Type B pancreatic cell (in vitro differentiated cells): ENCODE results near the gene PKIB. TPM values are rescaled to one million over a fixed set of nuclear protein-coding genes. Genes with fewer than 3 reads are reported as not detected.

ENCODE experiments used
- DNase-seq: peaks from one replicate; pipeline ENCODE4 v3.0.0; 2021; ENCODE audit warnings: mixed read lengths; ENCODE audit not compliant: unreplicated experiment; ENCODE audit errors: extremely low spot score
- H3K27ac Mint-ChIP-seq: 2 replicates; pipeline ENCODE4 v1.8.0; 2021; ENCODE audit warnings: mild to moderate bottlenecking, mixed read lengths
- H3K27me3 Mint-ChIP-seq: 2 replicates; pipeline ENCODE4 v1.8.0; 2021; ENCODE audit warnings: mixed read lengths
- H3K36me3 Mint-ChIP-seq: 2 replicates; pipeline ENCODE4 v1.8.0; 2021; ENCODE audit warnings: mixed read lengths
- H3K4me1 Mint-ChIP-seq: one replicate; pipeline ENCODE4 v1.8.0; 2021; ENCODE audit warnings: mixed read lengths; ENCODE audit not compliant: unreplicated experiment
- H3K4me3 Mint-ChIP-seq: 2 replicates; pipeline ENCODE4 v1.8.0; 2021; ENCODE audit warnings: mild to moderate bottlenecking, mixed read lengths
- H3K9me3 Mint-ChIP-seq: 2 replicates; pipeline ENCODE4 v1.8.0; 2021; ENCODE audit warnings: mixed read lengths
- total RNA-seq: library from RNA; stranded (reverse); gene quantifications from 2 replicates; pipeline ENCODE4 v1.2.1, GENCODE V29; 2021; ENCODE audit warnings: low replicate concordance
- TF ChIP-seq, protein P1 (sequence below): fragments of 200-600 bp; sonication (generic); conservative IDR thresholded peaks from 2 replicates; pipeline ENCODE4 v1.5.0; 2021; ENCODE audit warnings: antibody characterized with exemption, mild to moderate bottlenecking

Gene PKIB
- total RNA-seq, 1 donor from 2014 or later: 31.7 TPM

- Mint-ChIP-seq H3K9me3 (peaks cover 5% of the 10 kb centered on the region), H3K4me3 (no peak overlapping the region), H3K36me3 (peaks cover 4% of the 10 kb centered on the region), H3K27ac (no peak overlapping the region), H3K4me1 (no peaks in the 10 kb centered on the region), H3K27me3 (no peaks in the 10 kb centered on the region)
- no peak for DNase-seq
- TF ChIP-seq, protein P1, sequence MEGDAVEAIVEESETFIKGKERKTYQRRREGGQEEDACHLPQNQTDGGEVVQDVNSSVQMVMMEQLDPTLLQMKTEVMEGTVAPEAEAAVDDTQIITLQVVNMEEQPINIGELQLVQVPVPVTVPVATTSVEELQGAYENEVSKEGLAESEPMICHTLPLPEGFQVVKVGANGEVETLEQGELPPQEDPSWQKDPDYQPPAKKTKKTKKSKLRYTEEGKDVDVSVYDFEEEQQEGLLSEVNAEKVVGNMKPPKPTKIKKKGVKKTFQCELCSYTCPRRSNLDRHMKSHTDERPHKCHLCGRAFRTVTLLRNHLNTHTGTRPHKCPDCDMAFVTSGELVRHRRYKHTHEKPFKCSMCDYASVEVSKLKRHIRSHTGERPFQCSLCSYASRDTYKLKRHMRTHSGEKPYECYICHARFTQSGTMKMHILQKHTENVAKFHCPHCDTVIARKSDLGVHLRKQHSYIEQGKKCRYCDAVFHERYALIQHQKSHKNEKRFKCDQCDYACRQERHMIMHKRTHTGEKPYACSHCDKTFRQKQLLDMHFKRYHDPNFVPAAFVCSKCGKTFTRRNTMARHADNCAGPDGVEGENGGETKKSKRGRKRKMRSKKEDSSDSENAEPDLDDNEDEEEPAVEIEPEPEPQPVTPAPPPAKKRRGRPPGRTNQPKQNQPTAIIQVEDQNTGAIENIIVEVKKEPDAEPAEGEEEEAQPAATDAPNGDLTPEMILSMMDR: no peak
Observed at GRCh38 chr6:122648726-122649125, 38.5 kb downstream of the PKIB start.

DNA sequence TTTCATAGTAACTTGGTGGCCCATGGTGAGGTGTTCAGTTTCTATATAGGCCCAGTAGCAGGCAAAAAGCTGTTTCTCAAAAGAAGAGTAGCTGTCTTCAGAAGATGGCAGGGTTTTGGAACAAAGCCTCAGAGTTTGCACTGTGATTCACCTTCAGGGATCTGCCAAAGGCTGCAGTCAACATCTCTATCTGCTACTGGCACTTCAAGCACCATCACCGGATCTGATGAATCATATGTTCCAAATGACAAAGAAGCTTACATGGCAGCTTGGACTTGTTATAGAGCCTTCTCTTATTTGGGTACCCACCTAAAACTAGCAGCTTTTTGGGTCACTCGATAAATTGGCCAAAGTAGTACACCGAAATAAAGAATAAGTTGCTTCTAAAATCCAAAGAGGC lies 39.5 kb downstream of the PKIB start:
- no peaks in the 10 kb centered on the region for H3K4me1 Mint-ChIP-seq
- H3K36me3 Mint-ChIP-seq: peaks cover 4% of the 10 kb centered on the region
- no peak overlapping the region for H3K27ac Mint-ChIP-seq
- no peak overlapping the region for H3K4me3 Mint-ChIP-seq
- DNase-seq: no peak
- peaks cover 5% of the 10 kb centered on the region for H3K9me3 Mint-ChIP-seq
- no peaks in the 10 kb centered on the region for H3K27me3 Mint-ChIP-seq
- TF ChIP-seq, protein P1: no peak

- TF ChIP-seq, protein P1: no peak
- Mint-ChIP-seq H3K27ac (no peak overlapping the region), H3K4me3 (no peak overlapping the region), H3K4me1 (no peaks in the 10 kb centered on the region), H3K36me3 (peaks cover 3% of the 10 kb centered on the region), H3K27me3 (no peaks in the 10 kb centered on the region), H3K9me3 (peaks cover 5% of the 10 kb centered on the region)
- no peak for DNase-seq
Observed at GRCh38 chr6:122650403-122650802, 40.2 kb downstream of the PKIB start.

DNA sequence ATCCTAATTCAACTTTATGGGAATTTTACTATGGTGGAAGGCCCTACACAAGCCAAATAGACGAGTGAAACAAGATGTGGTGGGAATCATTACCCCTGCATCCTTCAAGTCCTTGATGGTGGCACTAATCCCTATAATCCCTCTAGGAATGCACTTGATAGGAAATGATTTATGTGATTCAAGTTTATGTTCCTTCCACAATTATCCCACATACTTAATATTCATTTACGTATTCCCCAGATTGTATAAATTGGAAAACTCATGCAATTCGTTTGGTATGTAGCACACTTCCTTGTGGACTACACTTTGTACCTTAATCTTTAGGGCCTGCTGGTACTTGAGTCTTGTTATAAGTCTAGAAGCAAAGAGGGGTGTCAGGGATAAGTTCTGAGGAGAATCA lies 40.8 kb downstream of the PKIB start:
- no peaks in the 10 kb centered on the region for H3K4me1 Mint-ChIP-seq
- no peak for DNase-seq

DNA sequence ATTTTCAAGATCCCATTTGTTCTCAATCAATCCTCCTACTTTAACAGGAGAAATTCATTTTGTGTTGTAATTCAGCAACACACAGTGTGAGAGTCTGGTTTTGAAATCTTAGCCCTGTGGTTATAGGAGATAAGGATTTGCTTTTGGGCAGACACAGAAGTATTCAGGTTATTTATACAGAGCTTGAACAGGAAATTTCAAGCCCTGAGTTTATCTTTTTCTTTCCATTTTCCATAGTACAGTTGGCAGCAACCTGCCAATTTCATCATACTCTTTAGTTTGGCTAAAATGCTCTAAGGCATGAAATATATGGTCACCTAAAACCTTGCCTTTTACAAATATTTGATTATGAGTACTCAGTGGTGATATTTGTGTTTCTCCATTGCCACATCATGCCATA lies 41.4 kb downstream of the PKIB start:
- no peaks in the 10 kb centered on the region for H3K4me1 Mint-ChIP-seq
- peaks cover 5% of the 10 kb centered on the region for H3K9me3 Mint-ChIP-seq
- H3K27me3 Mint-ChIP-seq: no peaks in the 10 kb centered on the region
- DNase-seq: no peak
- TF ChIP-seq, protein P1: no peak
- H3K36me3 Mint-ChIP-seq: no peaks in the 10 kb centered on the region
- H3K27ac Mint-ChIP-seq: no peak overlapping the region
- H3K4me3 Mint-ChIP-seq: no peak overlapping the region

More for the DNA sequence above, 40.8 kb downstream of the PKIB start:
- Mint-ChIP-seq H3K27me3 (no peaks in the 10 kb centered on the region), H3K36me3 (no peaks in the 10 kb centered on the region), H3K27ac (no peak overlapping the region), H3K9me3 (peaks cover 5% of the 10 kb centered on the region), H3K4me3 (no peak overlapping the region)
- TF ChIP-seq, protein P1: no peak

DNA sequence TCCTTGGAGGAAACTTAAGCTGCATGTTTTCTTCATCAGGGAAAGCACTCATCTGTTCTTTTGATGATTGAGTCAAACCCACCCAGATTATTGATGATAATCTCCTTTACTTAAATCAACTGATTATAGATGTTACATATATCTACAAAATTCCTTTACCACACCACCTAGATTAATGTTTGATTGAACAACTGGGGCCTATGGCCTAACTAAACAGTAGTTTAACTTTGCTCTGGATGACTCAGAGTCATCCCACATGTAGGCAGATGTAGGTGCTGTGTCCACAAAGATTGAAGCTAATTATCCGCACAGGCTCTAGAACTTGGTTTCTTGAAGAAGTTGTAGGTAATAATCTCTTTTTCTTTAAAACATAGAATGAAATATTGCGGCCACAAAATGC lies 42.2 kb downstream of the PKIB start:
- no peaks in the 10 kb centered on the region for H3K4me1 Mint-ChIP-seq
- H3K27ac Mint-ChIP-seq: peak overlapping the region; percentile 60
- H3K27me3 Mint-ChIP-seq: no peaks in the 10 kb centered on the region
- no peak for DNase-seq
- H3K4me3 Mint-ChIP-seq: no peak overlapping the region
- H3K9me3 Mint-ChIP-seq: peaks cover 5% of the 10 kb centered on the region
- no peaks in the 10 kb centered on the region for H3K36me3 Mint-ChIP-seq
- TF ChIP-seq, protein P1: no peak
